Body of pancreas (tissue), 4 donors: ENCODE data around the gene BAHCC1. TPM values are rescaled to one million over a fixed set of nuclear protein-coding genes. Genes with fewer than 3 reads are reported as not detected.
A peak's percentile ranks its signal among the peaks of the same experiment; 100 is the strongest.

Experiments
- ATAC-seq: fragments of 150-250 bp; one replicate; pipeline ENCODE4 v1.9.1; 2016
- DNase-seq, 4 donors: peaks; one replicate each; pipeline ENCODE4 v3.0.0-alpha.2; 2019
- H3K27ac ChIP-seq, 4 donors: fragments of 200-600 bp; sonication (generic); 1 replicate in 3 of 4; 2 replicates in 1 of 4; pipeline versions ENCODE4 v1.5.1 to v1.6.1; 2016 to 2019; ENCODE audit warnings: mild to moderate bottlenecking in 1 of 4, mixed read lengths in 1 of 4, moderate library complexity in 1 of 4
- H3K27me3 ChIP-seq, 2 donors: fragments of 200-600 bp; sonication (generic); one replicate each; pipeline ENCODE4 v1.6.0; 2016; ENCODE audit warnings: mild to moderate bottlenecking in 1 of 2
- H3K36me3 ChIP-seq, 2 donors: fragments of 200-600 bp; sonication (generic); replicated peaks in 1 of 2; 2 replicates each; pipeline ENCODE4 v1.5.1; 2016; ENCODE audit warnings: low read depth in 2 of 2; ENCODE audit not compliant: insufficient read depth in 1 of 2
- H3K4me1 ChIP-seq: fragments of 200-600 bp; sonication (generic); one replicate; pipeline ENCODE4 v1.6.0; 2016
- H3K4me3 ChIP-seq, 2 donors: fragments of 200-600 bp; sonication (generic); 1 replicate in 1 of 2; 2 replicates in 1 of 2; pipeline ENCODE4 v1.5.1; 2016 to 2019
- H3K9me3 ChIP-seq, 3 donors: fragments of 200-600 bp; sonication (generic); 1 replicate in 2 of 3; 2 replicates in 1 of 3; pipeline ENCODE4 v1.5.1; 2016
- CTCF ChIP-seq, 7 experiments: fragments of 450-650 bp in 4 of 7; fragments of 200-600 bp in 3 of 7; sonication (generic) in 3 of 7; IDR thresholded peaks; one replicate each; pipeline ENCODE4 v1.5.1; 2016 to 2019; ENCODE audit warnings: antibody characterized with exemption in 7 of 7
- POLR2A ChIP-seq, 3 donors: fragments of 450-650 bp; IDR thresholded peaks; one replicate each; pipeline ENCODE4 v1.6.1; 2016; ENCODE audit warnings: antibody characterized with exemption in 3 of 3, mild to moderate bottlenecking in 2 of 3
- WGBS, 2 donors: methylation state at CpG; one replicate each; pipeline ENCODE4 v1.1.5; 2017; 5-methylcytosine and 5-hydroxymethylcytosine counted together
- intact Hi-C: fragments of 100-400 bp; cut with DNase I; formaldehyde crosslinking; loops from one replicate; pipeline ENCODE4 v1.15.1; 2023
- total RNA-seq, 2 donors: library from RNA; depleted of rRNA; stranded (reverse); fragments of >200 nt; gene quantifications; one replicate each; pipeline ENCODE4 v1.1.0, GENCODE V29; 2016

Gene BAHCC1
- 10 to 100 TPM in 1 of 2 donors, 1 to 10 TPM in 1; 5.7 to 14.8 TPM for total RNA-seq

GRCh38 chr17:81394921-81395599 lies at the start of gene BAHCC1:
BAHCC1 (plus strand) TSS chr17:81395457; CDS start chr17:81399740, 4,283 bp downstream.
- no peaks in the 10 kb centered on the region for H3K27me3 ChIP-seq
- H3K27ac ChIP-seq, result peak within 1 kb of the TSS; percentile 83 to 93 (median 90)
- no peaks in the 10 kb centered on the region for H3K36me3 ChIP-seq
- intact Hi-C loops, result no loop called here
- H3K9me3 ChIP-seq, result no peaks in the 10 kb centered on the region
- DNase-seq (peak; percentile 100), ATAC-seq (peak; percentile 77)
- H3K4me1 ChIP-seq, result peaks cover 52% of the 10 kb centered on the region
- H3K4me3 ChIP-seq, result peak within 1 kb of the TSS; percentile 24 to 54
- 0% methylated on average over 12 to 40 of the region's 40 CpGs for WGBS, 2 donors
- TF ChIP-seq POLR2A (IDR thresholded peaks at IDR 0.05) (peak; percentile 95 to 98 (median 98)), CTCF (IDR thresholded peaks at IDR 0.05) (peak in 1 of 7 experiments; percentile 1)

GRCh38 chr17:81346090-81346907 lies 49.0 kb upstream of the BAHCC1 start:
- ATAC-seq (peak; percentile 76), DNase-seq (peak; percentile 99)
- 2 to 6% methylated on average over 7 to 54 of the region's 91 CpGs for WGBS, 2 donors
- no peaks in the 10 kb centered on the region for H3K9me3 ChIP-seq
- peaks cover 51% of the 10 kb centered on the region for H3K4me1 ChIP-seq
- intact Hi-C loops, result no loop called here
- no peaks in the 10 kb centered on the region for H3K27me3 ChIP-seq
- TF ChIP-seq CTCF (IDR thresholded peaks at IDR 0.05), result peak in 1 of 7 experiments; percentile 2
- TF ChIP-seq POLR2A (IDR thresholded peaks at IDR 0.05), result peak; percentile 94
- peak overlapping the region in 1 of 2 donors; percentile 31 for H3K4me3 ChIP-seq
- no peaks in the 10 kb centered on the region for H3K36me3 ChIP-seq
- H3K27ac ChIP-seq, result peak overlapping the region; percentile 89 to 98 (median 96)

- intact Hi-C loops, result no loop called here
- no peaks in the 10 kb centered on the region for H3K27me3 ChIP-seq
- H3K27ac ChIP-seq, result peak overlapping the region; percentile 74 to 98 (median 96)
- ATAC-seq (no peak), DNase-seq (no peak)
- WGBS, 2 donors, result 48 to 65% methylated on average over 9 to 11 of the region's 11 CpGs
- H3K4me1 ChIP-seq, result peaks cover 45% of the 10 kb centered on the region
- H3K4me3 ChIP-seq, result peak overlapping the region in 1 of 2 donors; percentile 31
- TF ChIP-seq CTCF (IDR thresholded peaks at IDR 0.05) (no peak), POLR2A (IDR thresholded peaks at IDR 0.05) (no peak)
- no peaks in the 10 kb centered on the region for H3K9me3 ChIP-seq
- H3K36me3 ChIP-seq, result no peaks in the 10 kb centered on the region
Measured at GRCh38 chr17:81346908-81347349, 48.3 kb upstream of the BAHCC1 start.

- no peak for DNase-seq
- Histone ChIP-seq H3K4me3 (no peak overlapping the region), H3K9me3 (no peaks in the 10 kb centered on the region), H3K4me1 (peaks cover 43% of the 10 kb centered on the region), H3K27me3 (no peaks in the 10 kb centered on the region), H3K27ac (peak overlapping the region in 3 of 4 donors; percentile 95 to 98 (median 97)), H3K36me3 (no peaks in the 10 kb centered on the region)
- no peak for ATAC-seq
- 67 to 82% methylated on average over 1 to 4 of the region's 4 CpGs for WGBS, 2 donors
- intact Hi-C loops, result no loop called here
- no peak for TF ChIP-seq CTCF (IDR thresholded peaks at IDR 0.05)
- no peak for TF ChIP-seq POLR2A (IDR thresholded peaks at IDR 0.05)
Measured at GRCh38 chr17:81347437-81347836, 47.8 kb upstream of the BAHCC1 start.
